ENCODE measurements around the gene TNPO1.
"Not testable (repeated sequence)": the region's sequence is repeated elsewhere in the genome, so short reads cannot be mapped to it uniquely, and the experiment has no call there.

The TNPO1 gene

GRCh38 chr5:72934953-72935725, 118.7 kb downstream of the TNPO1 start:
- H3K9ac ChIP-seq (ENCODE audit: low read length); H3K27ac ChIP-seq (ENCODE audit: low read depth, low read length); H3K4me1 ChIP-seq (ENCODE audit: control insufficient read depth, low read depth, low read length); H3K27me3 ChIP-seq (ENCODE audit: insufficient read depth, low read length, poor library complexity); H2BK15ac ChIP-seq (replicated peaks; ENCODE audit: low read depth); H3K23ac ChIP-seq (ENCODE audit: low read length); H3K18ac ChIP-seq (ENCODE audit: low read length); H3K4me3 ChIP-seq (ENCODE audit: low read length); H3K4me2 ChIP-seq (ENCODE audit: low read length); H3K56ac ChIP-seq (ENCODE audit: low read length); H3K79me2 ChIP-seq (ENCODE audit: control insufficient read depth, insufficient read depth, low read length); H4K8ac ChIP-seq (ENCODE audit: low read depth, low read length); H3K36me3 ChIP-seq (ENCODE audit: control insufficient read depth, insufficient read depth, low read length); H4K5ac ChIP-seq (ENCODE audit: low read length); H2AK5ac ChIP-seq (ENCODE audit: low read length); H3K4ac ChIP-seq (ENCODE audit: low read depth, low read length); DNase-seq; H3K79me1 ChIP-seq (ENCODE audit: low read length); H2BK120ac ChIP-seq (ENCODE audit: low read depth, low read length); H2BK5ac ChIP-seq (ENCODE audit: low read length): not testable (repeated sequence)
- no CpG with 5 or more reads among the region's 32 CpGs for WGBS (ENCODE audit: extremely low coverage, insufficient coverage, low lambda C conversion rate)

- Histone ChIP-seq H3K56ac (ENCODE audit: low read length) (no peak overlapping the region), H2BK120ac (ENCODE audit: low read depth, low read length) (no peak overlapping the region), H2BK5ac (ENCODE audit: low read length) (no peak overlapping the region), H3K4me1 (ENCODE audit: control insufficient read depth, low read depth, low read length) (no peaks in the 10 kb centered on the region), H3K9ac (ENCODE audit: low read length) (no peak overlapping the region), H3K4ac (ENCODE audit: low read depth, low read length) (no peak overlapping the region), H3K4me3 (ENCODE audit: low read length) (no peak overlapping the region), H3K23ac (ENCODE audit: low read length) (no peak overlapping the region), H3K27me3 (ENCODE audit: insufficient read depth, low read length, poor library complexity) (no peaks in the 10 kb centered on the region), H4K8ac (ENCODE audit: low read depth, low read length) (no peak overlapping the region), H3K4me2 (ENCODE audit: low read length) (no peak overlapping the region), H4K5ac (ENCODE audit: low read length) (no peak overlapping the region), H2AK5ac (ENCODE audit: low read length) (no peak overlapping the region), H3K79me1 (ENCODE audit: low read length) (no peaks in the 10 kb centered on the region), H2BK15ac (replicated peaks; ENCODE audit: low read depth) (no peak overlapping the region), H3K27ac (ENCODE audit: low read depth, low read length) (no peak overlapping the region), H3K79me2 (ENCODE audit: control insufficient read depth, insufficient read depth, low read length) (no peaks in the 10 kb centered on the region), H3K18ac (ENCODE audit: low read length) (no peak overlapping the region), H3K36me3 (ENCODE audit: control insufficient read depth, insufficient read depth, low read length) (no peaks in the 10 kb centered on the region)
- no CpG with 5 or more reads among the region's 4 CpGs for WGBS (ENCODE audit: extremely low coverage, insufficient coverage, low lambda C conversion rate)
- no peak for DNase-seq
Observed at GRCh38 chr5:72936893-72937292, 120.4 kb downstream of the TNPO1 start.

GRCh38 chr5:72937517-72938061, 121.1 kb downstream of the TNPO1 start:
- H2BK120ac ChIP-seq (ENCODE audit: low read depth, low read length) = no peak overlapping the region
- no CpG with 5 or more reads among the region's 3 CpGs for WGBS (ENCODE audit: extremely low coverage, insufficient coverage, low lambda C conversion rate)
- no peak overlapping the region for H3K18ac ChIP-seq (ENCODE audit: low read length)
- no peak overlapping the region for H3K4me3 ChIP-seq (ENCODE audit: low read length)
- no peak overlapping the region for H2BK5ac ChIP-seq (ENCODE audit: low read length)
- H3K27me3 ChIP-seq (ENCODE audit: insufficient read depth, low read length, poor library complexity) = no peaks in the 10 kb centered on the region
- H3K23ac ChIP-seq (ENCODE audit: low read length) = no peak overlapping the region
- no peak overlapping the region for H3K9ac ChIP-seq (ENCODE audit: low read length)
- no peak overlapping the region for H4K5ac ChIP-seq (ENCODE audit: low read length)
- H3K79me1 ChIP-seq (ENCODE audit: low read length) = no peaks in the 10 kb centered on the region
- no peak for DNase-seq
- H2BK15ac ChIP-seq (replicated peaks; ENCODE audit: low read depth) = no peak overlapping the region
- no peaks in the 10 kb centered on the region for H3K4me1 ChIP-seq (ENCODE audit: control insufficient read depth, low read depth, low read length)
- H3K4ac ChIP-seq (ENCODE audit: low read depth, low read length) = no peak overlapping the region
- no peak overlapping the region for H3K27ac ChIP-seq (ENCODE audit: low read depth, low read length)
- no peaks in the 10 kb centered on the region for H3K79me2 ChIP-seq (ENCODE audit: control insufficient read depth, insufficient read depth, low read length)
- H2AK5ac ChIP-seq (ENCODE audit: low read length) = no peak overlapping the region
- H4K8ac ChIP-seq (ENCODE audit: low read depth, low read length) = no peak overlapping the region
- no peak overlapping the region for H3K56ac ChIP-seq (ENCODE audit: low read length)
- no peaks in the 10 kb centered on the region for H3K36me3 ChIP-seq (ENCODE audit: control insufficient read depth, insufficient read depth, low read length)
- no peak overlapping the region for H3K4me2 ChIP-seq (ENCODE audit: low read length)

GRCh38 chr5:72938206-72938605, 121.7 kb downstream of the TNPO1 start:
- no peak overlapping the region for H3K9ac ChIP-seq (ENCODE audit: low read length)
- no peak overlapping the region for H3K18ac ChIP-seq (ENCODE audit: low read length)
- H3K4ac ChIP-seq (ENCODE audit: low read depth, low read length) = no peak overlapping the region
- WGBS (ENCODE audit: extremely low coverage, insufficient coverage, low lambda C conversion rate) = no CpG with 5 or more reads among the region's 1 CpG
- H3K4me3 ChIP-seq (ENCODE audit: low read length) = no peak overlapping the region
- no peak overlapping the region for H3K4me2 ChIP-seq (ENCODE audit: low read length)
- H2BK15ac ChIP-seq (replicated peaks; ENCODE audit: low read depth) = no peak overlapping the region
- H3K79me1 ChIP-seq (ENCODE audit: low read length) = no peaks in the 10 kb centered on the region
- H4K5ac ChIP-seq (ENCODE audit: low read length) = no peak overlapping the region
- no peak overlapping the region for H3K56ac ChIP-seq (ENCODE audit: low read length)
- no peaks in the 10 kb centered on the region for H3K36me3 ChIP-seq (ENCODE audit: control insufficient read depth, insufficient read depth, low read length)
- H3K27me3 ChIP-seq (ENCODE audit: insufficient read depth, low read length, poor library complexity) = no peaks in the 10 kb centered on the region
- H4K8ac ChIP-seq (ENCODE audit: low read depth, low read length) = no peak overlapping the region
- no peak overlapping the region for H3K23ac ChIP-seq (ENCODE audit: low read length)
- H3K27ac ChIP-seq (ENCODE audit: low read depth, low read length) = no peak overlapping the region
- DNase-seq = no peak
- no peak overlapping the region for H2BK5ac ChIP-seq (ENCODE audit: low read length)
- no peaks in the 10 kb centered on the region for H3K79me2 ChIP-seq (ENCODE audit: control insufficient read depth, insufficient read depth, low read length)
- no peak overlapping the region for H2BK120ac ChIP-seq (ENCODE audit: low read depth, low read length)
- no peak overlapping the region for H2AK5ac ChIP-seq (ENCODE audit: low read length)
- H3K4me1 ChIP-seq (ENCODE audit: control insufficient read depth, low read depth, low read length) = no peaks in the 10 kb centered on the region

GRCh38 chr5:72940082-72940481, 123.6 kb downstream of the TNPO1 start:
- Histone ChIP-seq H3K9ac (ENCODE audit: low read length) (no peak overlapping the region), H3K18ac (ENCODE audit: low read length) (no peak overlapping the region), H4K5ac (ENCODE audit: low read length) (no peak overlapping the region), H3K4me1 (ENCODE audit: control insufficient read depth, low read depth, low read length) (no peaks in the 10 kb centered on the region), H3K4me2 (ENCODE audit: low read length) (no peak overlapping the region), H4K8ac (ENCODE audit: low read depth, low read length) (no peak overlapping the region), H3K36me3 (ENCODE audit: control insufficient read depth, insufficient read depth, low read length) (no peaks in the 10 kb centered on the region), H3K56ac (ENCODE audit: low read length) (no peak overlapping the region), H2BK5ac (ENCODE audit: low read length) (no peak overlapping the region), H3K79me2 (ENCODE audit: control insufficient read depth, insufficient read depth, low read length) (no peaks in the 10 kb centered on the region), H3K23ac (ENCODE audit: low read length) (no peak overlapping the region), H2BK15ac (replicated peaks; ENCODE audit: low read depth) (no peak overlapping the region), H3K79me1 (ENCODE audit: low read length) (no peaks in the 10 kb centered on the region), H2BK120ac (ENCODE audit: low read depth, low read length) (no peak overlapping the region), H3K27ac (ENCODE audit: low read depth, low read length) (no peak overlapping the region), H3K4me3 (ENCODE audit: low read length) (no peak overlapping the region), H2AK5ac (ENCODE audit: low read length) (no peak overlapping the region), H3K27me3 (ENCODE audit: insufficient read depth, low read length, poor library complexity) (no peaks in the 10 kb centered on the region), H3K4ac (ENCODE audit: low read depth, low read length) (no peak overlapping the region)
- no CpG with 5 or more reads among the region's 4 CpGs for WGBS (ENCODE audit: extremely low coverage, insufficient coverage, low lambda C conversion rate)
- DNase-seq = no peak

GRCh38 chr5:72943307-72943706, 126.8 kb downstream of the TNPO1 start:
- Histone ChIP-seq H3K4me1 (ENCODE audit: control insufficient read depth, low read depth, low read length) (no peaks in the 10 kb centered on the region), H3K36me3 (ENCODE audit: control insufficient read depth, insufficient read depth, low read length) (no peaks in the 10 kb centered on the region), H4K8ac (ENCODE audit: low read depth, low read length) (no peak overlapping the region), H3K79me2 (ENCODE audit: control insufficient read depth, insufficient read depth, low read length) (no peaks in the 10 kb centered on the region), H4K5ac (ENCODE audit: low read length) (no peak overlapping the region), H2BK120ac (ENCODE audit: low read depth, low read length) (no peak overlapping the region), H3K4me2 (ENCODE audit: low read length) (no peak overlapping the region), H3K27ac (ENCODE audit: low read depth, low read length) (no peak overlapping the region), H3K4ac (ENCODE audit: low read depth, low read length) (no peak overlapping the region), H3K27me3 (ENCODE audit: insufficient read depth, low read length, poor library complexity) (no peaks in the 10 kb centered on the region), H3K79me1 (ENCODE audit: low read length) (no peaks in the 10 kb centered on the region), H3K56ac (ENCODE audit: low read length) (no peak overlapping the region), H2BK5ac (ENCODE audit: low read length) (no peak overlapping the region), H3K4me3 (ENCODE audit: low read length) (no peak overlapping the region), H2BK15ac (replicated peaks; ENCODE audit: low read depth) (no peak overlapping the region), H2AK5ac (ENCODE audit: low read length) (no peak overlapping the region), H3K18ac (ENCODE audit: low read length) (no peak overlapping the region), H3K23ac (ENCODE audit: low read length) (no peak overlapping the region), H3K9ac (ENCODE audit: low read length) (no peak overlapping the region)
- DNase-seq = no peak
